Mesendoderm (in vitro differentiated cells): ENCODE results near the gene CNTN2.

Experiments
- DNase-seq: peaks from one replicate; pipeline ENCODE4 v3.0.0; 2013
- H2AK5ac ChIP-seq: 2 replicates; pipeline ENCODE4 v1.6.1; 2013; ENCODE audit warnings: low read length, inconsistent platforms
- H2BK120ac ChIP-seq: 2 replicates; pipeline ENCODE4 v1.6.1; 2013; ENCODE audit warnings: low read depth, mild to moderate bottlenecking, low read length, moderate library complexity, mixed read lengths
- H2BK15ac ChIP-seq: replicated peaks from 2 replicates; pipeline ENCODE4 v1.6.1; 2013; ENCODE audit warnings: low read depth, mild to moderate bottlenecking, moderate library complexity
- H2BK5ac ChIP-seq: 2 replicates; pipeline ENCODE4 v1.6.1; 2013; ENCODE audit warnings: low read length, inconsistent platforms
- H3K18ac ChIP-seq: 2 replicates; pipeline ENCODE4 v1.6.1; 2013; ENCODE audit warnings: mild to moderate bottlenecking, low read length, mixed read lengths
- H3K23ac ChIP-seq: one replicate; pipeline ENCODE4 v1.6.1; 2013; ENCODE audit warnings: low read length
- H3K27ac ChIP-seq: 2 replicates; pipeline ENCODE4 v1.5.1; 2013; ENCODE audit warnings: low read depth, mild to moderate bottlenecking, inconsistent platforms, low read length, moderate library complexity
- H3K27me3 ChIP-seq: 2 replicates; pipeline ENCODE4 v1.6.1; 2013; ENCODE audit warnings: low read length, control low read depth, mild to moderate bottlenecking, inconsistent platforms; ENCODE audit not compliant: insufficient read depth, poor library complexity
- H3K36me3 ChIP-seq: 2 replicates; pipeline ENCODE4 v1.6.1; 2013; ENCODE audit warnings: low read length, inconsistent platforms; ENCODE audit not compliant: control insufficient read depth, insufficient read depth
- H3K4ac ChIP-seq: one replicate; pipeline ENCODE4 v1.6.1; 2013; ENCODE audit warnings: low read depth, mild to moderate bottlenecking, low read length, moderate library complexity
- H3K4me1 ChIP-seq: 2 replicates; pipeline ENCODE4 v1.6.1; 2013; ENCODE audit warnings: low read depth, low read length, inconsistent platforms; ENCODE audit not compliant: control insufficient read depth
- H3K4me2 ChIP-seq: 2 replicates; pipeline ENCODE4 v1.6.1; 2013; ENCODE audit warnings: low read length
- H3K4me3 ChIP-seq: 2 replicates; pipeline ENCODE4 v1.5.1; 2013; ENCODE audit warnings: mild to moderate bottlenecking, low read length
- H3K56ac ChIP-seq: one replicate; pipeline ENCODE4 v1.6.1; 2013; ENCODE audit warnings: low read length
- H3K79me1 ChIP-seq: 2 replicates; pipeline ENCODE4 v1.6.1; 2013; ENCODE audit warnings: low read length, inconsistent platforms
- H3K79me2 ChIP-seq: 2 replicates; pipeline ENCODE4 v1.6.1; 2013; ENCODE audit warnings: mild to moderate bottlenecking, low read length; ENCODE audit not compliant: control insufficient read depth, insufficient read depth
- H3K9ac ChIP-seq: 2 replicates; pipeline ENCODE4 v1.6.1; 2013; ENCODE audit warnings: low read length, inconsistent platforms
- H4K5ac ChIP-seq: one replicate; pipeline ENCODE4 v1.6.1; 2013; ENCODE audit warnings: low read length
- H4K8ac ChIP-seq: one replicate; pipeline ENCODE4 v1.6.1; 2013; ENCODE audit warnings: low read depth, mild to moderate bottlenecking, control low read depth, low read length, moderate library complexity
- WGBS: extraction: QIAGEN DNeasy Blood & Tissue Kit; methylation state at CpG from one replicate; pipeline ENCODE4 v1.1.7; 2013; ENCODE audit warnings: low lambda C conversion rate, missing lambda C conversion rate; ENCODE audit not compliant: insufficient coverage; ENCODE audit errors: extremely low coverage; 5-methylcytosine and 5-hydroxymethylcytosine counted together

The CNTN2 gene

GRCh38 chr1:205012391-205013140, 30.4 kb upstream of the CNTN2 start:
- no peak overlapping the region for H3K4ac ChIP-seq
- no peak overlapping the region for H2BK120ac ChIP-seq
- no peak overlapping the region for H4K5ac ChIP-seq
- H3K79me2 ChIP-seq, result no peaks in the 10 kb centered on the region
- no peak overlapping the region for H3K27ac ChIP-seq
- no peak overlapping the region for H3K9ac ChIP-seq
- H3K79me1 ChIP-seq, result no peaks in the 10 kb centered on the region
- H3K56ac ChIP-seq, result no peak overlapping the region
- no CpG with 5 or more reads among the region's 13 CpGs for WGBS
- H3K4me2 ChIP-seq, result no peak overlapping the region
- H3K36me3 ChIP-seq, result no peaks in the 10 kb centered on the region
- no peak overlapping the region for H3K23ac ChIP-seq
- H2BK5ac ChIP-seq, result no peak overlapping the region
- H3K4me3 ChIP-seq, result no peak overlapping the region
- no peak overlapping the region for H3K18ac ChIP-seq
- H2AK5ac ChIP-seq, result no peak overlapping the region
- H3K4me1 ChIP-seq, result peaks cover 3% of the 10 kb centered on the region
- no peak overlapping the region for H2BK15ac ChIP-seq
- no peak overlapping the region for H4K8ac ChIP-seq
- no peaks in the 10 kb centered on the region for H3K27me3 ChIP-seq
- peak; percentile 36 for DNase-seq

DNA sequence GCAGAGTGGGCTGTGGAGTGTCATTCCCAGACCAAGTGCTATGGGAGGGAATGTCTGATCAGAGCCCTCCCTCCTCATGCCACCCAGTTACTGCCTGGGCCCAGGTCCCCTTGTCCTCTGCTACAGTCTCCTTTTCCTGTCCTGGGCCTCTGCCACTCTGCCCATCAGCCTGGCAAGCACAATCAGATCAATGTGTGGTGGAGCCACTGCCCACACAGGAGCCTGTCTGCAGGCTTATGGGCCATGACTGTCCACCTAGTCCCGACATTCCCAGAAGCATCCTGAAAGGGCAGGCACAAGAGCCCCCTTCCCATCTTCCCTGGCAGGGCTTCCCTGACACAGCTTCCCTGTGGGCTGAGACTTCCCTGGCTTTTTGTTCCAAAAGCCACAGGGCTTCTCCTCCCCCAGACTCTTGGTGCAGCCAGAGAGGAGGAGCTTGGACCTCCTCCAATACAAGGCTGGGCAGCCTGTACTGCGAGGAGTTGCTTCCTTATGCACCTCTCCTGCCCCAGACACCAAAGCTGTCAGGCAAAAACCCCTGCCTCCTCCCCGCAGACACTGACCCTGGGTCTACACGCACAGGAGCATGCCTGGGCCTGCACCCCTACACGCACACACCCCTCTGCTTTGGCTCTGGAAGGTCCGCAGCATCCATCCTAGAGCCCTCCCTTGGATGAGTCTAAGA, 29.2 kb upstream of the CNTN2 start:
- no peak overlapping the region for H3K56ac ChIP-seq
- WGBS, result no CpG with 5 or more reads among the region's 6 CpGs
- no peak overlapping the region for H4K5ac ChIP-seq

DNA sequence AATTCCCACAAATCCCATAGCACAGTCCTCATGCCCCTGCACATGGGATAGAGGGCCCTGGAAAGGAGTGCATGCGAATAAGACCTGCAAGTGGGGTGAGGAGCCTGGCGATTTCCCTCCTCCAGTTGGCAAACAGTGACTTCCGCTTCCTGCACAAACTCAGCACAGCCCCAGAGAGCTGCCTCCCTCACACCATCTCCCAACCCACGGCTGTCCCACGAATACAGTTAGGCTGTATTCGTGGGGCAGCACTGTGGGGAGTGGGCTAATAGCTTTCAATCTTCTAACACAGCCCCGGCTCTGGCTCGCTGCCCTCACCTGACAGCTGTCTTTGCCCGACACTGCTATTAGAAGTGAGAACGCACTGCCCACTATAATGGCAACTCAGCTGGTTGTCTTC, 28.2 kb upstream of the CNTN2 start:
- WGBS, result no CpG with 5 or more reads among the region's 10 CpGs
- no peak overlapping the region for H2BK120ac ChIP-seq
- H3K4me3 ChIP-seq, result no peak overlapping the region
- H4K8ac ChIP-seq, result no peak overlapping the region
- no peaks in the 10 kb centered on the region for H3K79me2 ChIP-seq
- no peaks in the 10 kb centered on the region for H3K79me1 ChIP-seq
- H3K9ac ChIP-seq, result no peak overlapping the region
- H3K23ac ChIP-seq, result no peak overlapping the region
- no peak overlapping the region for H3K4ac ChIP-seq
- no peak overlapping the region for H2BK5ac ChIP-seq
- no peak overlapping the region for H3K18ac ChIP-seq
- no peak for DNase-seq
- H3K56ac ChIP-seq, result no peak overlapping the region
- H3K4me2 ChIP-seq, result no peak overlapping the region
- no peaks in the 10 kb centered on the region for H3K36me3 ChIP-seq
- peaks cover 3% of the 10 kb centered on the region for H3K4me1 ChIP-seq
- no peak overlapping the region for H2BK15ac ChIP-seq
- no peaks in the 10 kb centered on the region for H3K27me3 ChIP-seq
- no peak overlapping the region for H3K27ac ChIP-seq
- H2AK5ac ChIP-seq, result no peak overlapping the region
- no peak overlapping the region for H4K5ac ChIP-seq

More for the DNA sequence above, 29.2 kb upstream of the CNTN2 start:
- no peak overlapping the region for H2BK5ac ChIP-seq
- no peak overlapping the region for H3K4me2 ChIP-seq
- H3K79me1 ChIP-seq, result no peaks in the 10 kb centered on the region
- no peak overlapping the region for H3K9ac ChIP-seq
- no peak overlapping the region for H3K4ac ChIP-seq
- no peak overlapping the region for H3K23ac ChIP-seq
- no peak overlapping the region for H2BK120ac ChIP-seq
- H4K8ac ChIP-seq, result no peak overlapping the region
- H3K4me1 ChIP-seq, result peaks cover 3% of the 10 kb centered on the region
- H3K27me3 ChIP-seq, result no peaks in the 10 kb centered on the region
- no peak for DNase-seq
- no peak overlapping the region for H2BK15ac ChIP-seq
- no peaks in the 10 kb centered on the region for H3K79me2 ChIP-seq
- H3K36me3 ChIP-seq, result no peaks in the 10 kb centered on the region
- H3K18ac ChIP-seq, result no peak overlapping the region
- H3K27ac ChIP-seq, result no peak overlapping the region
- no peak overlapping the region for H3K4me3 ChIP-seq
- no peak overlapping the region for H2AK5ac ChIP-seq

GRCh38 chr1:205015241-205015640, 27.8 kb upstream of the CNTN2 start:
- H3K79me1 ChIP-seq, result no peaks in the 10 kb centered on the region
- no peak overlapping the region for H3K4me2 ChIP-seq
- H4K8ac ChIP-seq, result no peak overlapping the region
- peaks cover 3% of the 10 kb centered on the region for H3K4me1 ChIP-seq
- H2BK15ac ChIP-seq, result no peak overlapping the region
- H3K79me2 ChIP-seq, result no peaks in the 10 kb centered on the region
- no peak overlapping the region for H2AK5ac ChIP-seq
- no peak overlapping the region for H3K23ac ChIP-seq
- DNase-seq, result no peak
- H4K5ac ChIP-seq, result no peak overlapping the region
- WGBS, result no CpG with 5 or more reads among the region's 9 CpGs
- no peak overlapping the region for H2BK5ac ChIP-seq
- no peak overlapping the region for H2BK120ac ChIP-seq
- H3K36me3 ChIP-seq, result no peaks in the 10 kb centered on the region
- H3K18ac ChIP-seq, result no peak overlapping the region
- no peaks in the 10 kb centered on the region for H3K27me3 ChIP-seq
- H3K56ac ChIP-seq, result no peak overlapping the region
- no peak overlapping the region for H3K4me3 ChIP-seq
- no peak overlapping the region for H3K4ac ChIP-seq
- no peak overlapping the region for H3K27ac ChIP-seq
- H3K9ac ChIP-seq, result no peak overlapping the region

DNA sequence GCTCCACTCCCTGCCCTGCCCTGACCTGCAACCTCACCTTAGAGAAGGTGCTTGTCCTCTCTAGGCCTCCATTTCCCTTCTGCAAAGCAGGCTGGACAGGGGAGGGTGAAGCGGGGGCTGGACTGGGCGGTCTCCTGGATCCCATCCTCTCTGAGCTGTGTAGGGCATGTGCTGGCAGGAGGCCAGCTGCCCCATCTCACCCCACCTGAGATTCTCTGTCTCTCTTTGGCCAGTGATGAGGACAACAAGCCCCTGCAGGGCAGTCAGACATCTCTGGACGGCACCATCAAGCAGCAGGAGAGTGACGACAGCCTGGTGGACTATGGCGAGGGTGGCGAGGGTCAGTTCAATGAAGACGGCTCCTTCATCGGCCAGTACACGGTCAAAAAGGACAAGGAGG, 26.9 kb upstream of the CNTN2 start:
- DNase-seq, result no peak
- H3K27ac ChIP-seq, result no peak overlapping the region
- H3K27me3 ChIP-seq, result no peaks in the 10 kb centered on the region
- no peak overlapping the region for H3K23ac ChIP-seq
- H3K4me2 ChIP-seq, result no peak overlapping the region
- no peak overlapping the region for H3K4me3 ChIP-seq
- no peak overlapping the region for H2BK120ac ChIP-seq
- no peaks in the 10 kb centered on the region for H3K36me3 ChIP-seq
- H3K18ac ChIP-seq, result no peak overlapping the region
- no peak overlapping the region for H2BK15ac ChIP-seq
- H4K5ac ChIP-seq, result no peak overlapping the region
- H3K4me1 ChIP-seq, result peaks cover 3% of the 10 kb centered on the region
- H2AK5ac ChIP-seq, result no peak overlapping the region
- H3K79me1 ChIP-seq, result no peaks in the 10 kb centered on the region
- H3K4ac ChIP-seq, result no peak overlapping the region
- H3K56ac ChIP-seq, result no peak overlapping the region
- H3K79me2 ChIP-seq, result no peaks in the 10 kb centered on the region
- whole genome bisulfite sequencing, result no CpG with 5 or more reads among the region's 9 CpGs
- H4K8ac ChIP-seq, result no peak overlapping the region
- no peak overlapping the region for H3K9ac ChIP-seq
- H2BK5ac ChIP-seq, result no peak overlapping the region
